NCI-H524 treated with DMSO at 0.1 percent for 48 hours (cell line): ENCODE measurements around the gene PPFIBP1.
"Not testable (repeated sequence)": the region's sequence is repeated elsewhere in the genome, so short reads cannot be mapped to it uniquely, and the experiment has no call there.

Experiments used
- DNase-seq: peaks from one replicate; lab custom pipeline; 2025; lab: John Stamatoyannopoulos, UW

The PPFIBP1 gene

DNA sequence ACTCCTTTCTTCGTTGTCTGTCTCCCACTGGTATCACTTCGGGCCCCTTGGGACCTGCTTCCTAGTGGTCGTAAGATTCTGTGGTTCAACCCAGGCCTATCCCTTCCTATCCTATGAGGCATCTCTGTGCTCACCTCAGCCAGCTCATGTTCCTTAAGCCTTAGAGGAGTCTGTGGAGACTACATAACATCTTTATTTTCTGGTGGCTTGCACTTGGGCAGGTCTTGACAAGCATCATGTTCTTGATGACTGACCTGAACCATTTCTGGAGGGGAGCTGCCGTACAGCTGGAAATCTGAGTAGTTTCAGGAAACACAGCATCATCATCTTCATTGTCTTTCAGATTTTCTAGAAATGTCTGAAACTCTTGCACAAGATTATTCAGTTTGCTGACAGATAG is 69.3 kb downstream of the PPFIBP1 start:
- DNase-seq: no peak

DNA sequence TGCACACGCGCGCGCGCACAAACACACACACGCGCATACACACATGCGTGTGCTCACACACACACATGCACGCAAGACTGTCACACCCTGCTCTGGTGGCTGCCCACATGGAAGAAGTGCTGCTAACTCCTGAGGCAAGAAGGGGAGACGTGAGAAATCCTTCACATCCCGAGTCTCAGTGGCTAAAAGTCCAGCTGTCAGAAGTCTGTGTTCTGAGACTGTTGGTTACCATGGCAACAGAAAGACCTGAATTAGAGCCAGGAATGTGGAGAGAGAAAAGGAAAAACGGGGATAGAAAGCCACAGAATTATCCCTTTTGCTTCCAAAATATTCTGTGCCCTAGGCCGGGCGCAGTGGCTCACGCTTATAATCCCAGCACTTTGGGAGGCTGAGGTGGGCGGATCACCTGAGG is 71.2 kb downstream of the PPFIBP1 start:
- DNase-seq: no peak

DNA sequence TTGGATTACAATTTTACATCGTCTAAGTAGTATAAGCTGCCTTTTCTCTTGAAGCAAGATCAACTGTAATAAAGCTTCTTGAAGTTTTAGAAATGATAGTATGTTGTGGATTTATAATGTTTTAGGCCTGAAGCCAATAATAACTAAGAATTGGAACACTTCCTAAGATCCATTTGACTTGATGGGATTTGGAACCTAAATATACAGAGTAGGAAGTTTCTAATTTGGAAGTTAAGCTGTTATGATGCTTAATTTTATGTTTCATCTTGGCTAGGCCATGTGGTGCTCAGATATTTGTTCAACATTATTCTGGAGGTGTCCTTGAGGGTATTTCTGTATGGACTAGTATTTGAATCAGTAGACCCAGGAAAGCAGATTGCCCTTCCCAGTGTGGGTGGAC is 74.9 kb downstream of the PPFIBP1 start:
- DNase-seq: not testable (repeated sequence)

DNA sequence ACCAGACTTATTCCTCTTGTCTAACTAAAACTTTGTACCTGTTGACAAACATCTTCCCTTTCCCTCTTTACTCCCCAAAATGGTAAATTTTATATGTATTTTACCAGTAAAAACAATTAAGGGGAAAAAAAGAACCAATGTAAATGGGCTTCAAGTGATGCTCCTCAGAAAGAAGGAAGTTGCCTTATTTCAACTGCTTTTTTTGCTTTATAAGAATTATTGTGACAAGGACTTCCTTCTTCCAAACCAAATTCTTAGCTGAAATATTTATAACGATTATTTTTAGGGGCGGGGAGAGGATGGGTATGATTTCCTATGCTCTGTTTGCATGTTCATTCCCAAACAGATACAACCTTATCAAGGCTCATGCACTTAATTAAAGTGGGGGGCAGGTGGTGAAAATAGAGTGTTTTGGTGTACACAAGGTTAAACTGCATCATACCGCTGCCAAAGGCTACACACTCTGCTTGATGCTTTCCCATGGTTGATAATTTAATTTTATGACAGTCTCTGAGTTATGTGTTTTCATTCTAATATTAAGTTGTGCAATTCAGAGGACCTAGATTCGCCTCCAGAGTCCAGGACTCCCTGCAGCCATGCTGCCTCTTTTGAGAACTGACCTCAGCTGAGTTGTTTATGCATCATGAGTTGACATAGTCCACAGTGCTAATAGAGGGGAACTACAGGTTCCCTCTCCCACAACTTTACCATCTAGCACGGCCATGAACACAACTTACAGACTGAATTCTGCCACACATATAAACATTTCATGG is 77.2 kb downstream of the PPFIBP1 start:
- not testable (repeated sequence) for DNase-seq

DNA sequence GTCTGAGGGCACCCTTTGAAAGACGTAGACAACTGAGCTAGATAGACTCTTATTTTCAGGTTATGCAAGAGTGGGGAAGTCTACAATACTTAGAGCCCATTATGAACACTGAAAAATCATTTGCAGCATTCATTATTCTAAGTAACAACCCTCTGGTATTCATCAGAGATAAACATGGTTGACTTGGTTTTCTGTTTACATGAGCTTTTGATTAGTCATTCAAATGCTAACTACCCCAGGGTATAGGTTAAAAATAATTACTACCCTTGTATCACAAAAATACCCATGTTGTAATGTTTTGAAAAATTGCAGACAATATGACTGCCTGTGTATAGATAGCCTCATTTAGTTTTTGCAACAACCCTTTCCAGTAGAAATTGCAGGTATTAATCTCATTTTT is 78.5 kb downstream of the PPFIBP1 start:
- no peak for DNase-seq

DNA sequence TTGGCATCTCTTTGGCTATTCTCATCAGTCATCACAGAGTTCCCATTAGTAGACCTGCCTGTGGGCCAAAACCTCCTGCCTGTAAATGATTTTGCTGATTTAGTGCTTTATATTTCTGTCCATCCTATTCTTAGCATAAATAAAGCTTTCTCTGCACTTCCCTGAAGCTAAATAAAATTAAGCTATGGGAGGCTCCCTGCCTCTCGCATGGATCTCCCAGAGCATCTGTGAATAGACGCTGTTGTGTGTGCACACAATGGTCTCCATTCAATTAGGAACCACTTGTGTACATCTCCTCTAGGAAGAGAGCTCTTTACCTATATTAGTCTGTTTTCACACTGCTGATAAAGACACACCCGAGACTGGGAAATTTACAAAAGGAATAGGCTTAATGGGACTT is 80.4 kb downstream of the PPFIBP1 start:
- DNase-seq: no peak

DNA sequence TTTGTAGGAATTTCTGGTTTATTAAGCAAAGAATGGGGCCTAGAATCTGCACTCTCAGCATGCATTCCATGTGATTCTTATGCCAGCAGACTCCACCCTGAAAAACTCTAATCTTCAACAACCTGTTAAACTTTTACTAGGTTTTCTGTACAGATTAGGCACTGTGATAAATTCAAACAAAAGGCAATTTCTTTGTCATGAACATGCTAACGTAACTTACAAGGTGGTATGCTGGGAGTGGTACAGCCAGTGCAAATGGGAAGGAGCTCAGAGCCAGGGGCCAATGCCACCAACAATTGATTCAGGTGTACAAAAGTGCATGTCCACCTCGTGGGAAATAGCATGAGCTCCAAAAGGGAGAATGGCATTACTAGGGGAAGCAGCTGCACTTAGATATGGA is 83.0 kb downstream of the PPFIBP1 start:
- no peak for DNase-seq

DNA sequence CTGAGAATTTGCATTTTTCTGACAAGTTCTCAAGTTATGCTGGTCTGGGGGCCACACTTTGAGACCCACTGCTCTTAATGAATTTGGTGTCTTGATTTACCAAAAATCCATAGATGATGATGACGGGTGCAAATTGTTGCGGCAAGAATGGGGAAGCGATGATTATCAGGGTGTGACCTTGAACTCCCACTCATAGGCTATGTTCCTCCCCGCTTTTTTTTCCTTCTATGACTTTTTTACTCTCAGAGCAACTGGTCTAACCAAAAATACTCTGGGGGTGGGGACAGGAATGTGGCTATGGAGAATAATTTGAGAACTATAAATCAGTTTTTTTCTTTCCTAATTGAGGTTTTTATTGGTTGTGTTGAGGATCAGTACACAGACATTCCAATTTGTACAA is 83.6 kb downstream of the PPFIBP1 start:
- no peak for DNase-seq

DNA sequence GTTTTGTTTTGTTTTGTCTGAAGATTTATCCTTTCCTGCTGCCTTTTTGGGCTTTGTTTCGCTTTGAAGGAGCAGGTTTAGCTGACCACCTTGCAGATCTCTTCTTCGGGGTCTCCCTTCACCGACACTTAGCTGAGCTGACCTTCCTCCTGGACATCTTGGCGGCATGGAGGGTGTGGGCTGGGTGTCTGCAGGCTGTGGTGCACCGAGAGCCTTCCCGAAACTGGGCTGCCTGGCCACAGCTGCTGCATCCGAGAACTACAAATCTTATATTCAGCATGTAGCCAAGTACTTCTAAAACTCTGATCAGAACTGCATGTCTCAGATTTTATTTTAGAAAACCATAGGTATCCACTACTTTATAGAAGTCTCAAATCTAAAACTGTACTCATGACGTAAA is 84.9 kb downstream of the PPFIBP1 start:
- no peak for DNase-seq

DNA sequence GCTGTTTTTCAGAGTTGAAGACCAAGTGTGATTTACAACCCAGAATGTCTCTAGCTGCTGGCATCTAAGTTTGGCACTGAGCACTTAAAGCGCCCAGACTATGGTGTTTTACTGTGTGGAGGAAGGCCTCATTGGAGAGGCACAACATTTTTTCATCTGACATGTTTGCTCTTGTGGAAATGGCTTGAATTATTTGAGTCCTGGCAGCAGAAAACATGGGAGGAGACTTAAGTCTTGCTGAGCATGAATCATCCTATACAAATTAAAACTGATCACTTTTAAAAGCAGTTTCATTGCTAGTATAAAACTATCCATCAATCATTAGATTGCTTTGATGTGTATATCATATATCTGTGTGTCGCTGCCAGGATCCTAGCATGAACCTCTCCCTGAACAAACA is 86.4 kb downstream of the PPFIBP1 start:
- no peak for DNase-seq

DNA sequence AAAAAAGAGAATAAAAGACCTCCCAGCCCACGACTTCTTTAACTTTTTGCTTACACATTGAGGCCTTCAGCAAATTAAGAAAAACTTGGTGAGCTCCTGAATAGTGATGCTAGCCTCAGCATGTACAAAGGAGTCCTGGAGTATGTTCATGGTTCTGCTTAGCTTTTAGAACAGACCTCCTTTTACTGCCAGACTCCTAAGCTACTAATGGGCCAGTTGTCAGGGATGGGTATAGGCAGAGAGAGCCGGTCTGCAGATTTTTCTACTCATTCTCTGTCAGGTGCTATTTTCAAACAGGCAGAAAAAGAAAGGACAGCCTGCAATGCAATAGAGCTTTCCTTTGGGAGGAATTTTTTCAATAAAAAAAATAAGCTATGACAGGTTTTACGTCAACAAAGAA is 90.4 kb downstream of the PPFIBP1 start:
- no peak for DNase-seq

DNA sequence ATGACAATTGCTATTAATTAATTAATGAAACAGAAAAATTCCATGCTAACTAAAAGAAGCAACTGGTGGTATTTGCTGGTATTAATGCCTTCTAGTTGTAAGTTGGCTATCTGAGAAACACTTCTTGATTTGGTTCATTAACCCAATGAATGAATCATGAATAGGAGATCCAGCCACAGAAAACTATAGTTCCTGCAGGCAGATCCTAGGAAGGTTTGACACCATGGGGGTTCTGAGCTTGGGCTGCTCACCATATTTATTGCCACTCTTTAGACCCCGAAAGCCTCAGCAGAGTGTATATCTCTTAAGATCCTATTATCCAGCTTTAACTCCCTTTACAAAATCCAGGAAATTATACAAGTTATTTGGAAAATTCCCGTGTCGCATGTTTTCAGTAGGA is 90.9 kb downstream of the PPFIBP1 start:
- no peak for DNase-seq

DNA sequence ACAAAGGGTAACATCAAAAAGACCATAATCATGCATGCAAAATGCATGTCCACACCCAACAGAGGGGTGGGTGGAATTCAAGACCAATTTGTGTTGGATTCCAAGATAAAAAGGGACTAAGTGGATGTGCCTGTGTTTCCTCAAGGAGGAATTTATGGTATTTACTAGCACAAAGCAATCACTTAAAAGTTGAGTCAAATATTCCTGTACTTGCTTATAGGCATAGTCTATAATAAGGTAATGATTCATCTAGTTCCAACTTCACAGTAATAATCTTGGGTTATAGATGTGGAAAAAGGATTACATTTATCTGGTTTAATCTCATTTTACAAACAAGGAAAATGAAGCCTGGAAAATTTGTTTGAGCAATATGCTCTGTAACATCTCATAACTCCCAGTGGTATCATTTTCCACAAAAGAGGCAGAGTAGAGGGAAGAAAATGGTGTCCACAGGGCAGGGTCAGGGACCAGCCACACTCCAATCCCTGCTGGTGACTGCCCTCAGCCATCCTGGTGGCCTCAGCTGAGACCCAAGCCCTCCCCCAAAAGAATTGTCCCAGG is 91.4 kb downstream of the PPFIBP1 start:
- no peak for DNase-seq

DNA sequence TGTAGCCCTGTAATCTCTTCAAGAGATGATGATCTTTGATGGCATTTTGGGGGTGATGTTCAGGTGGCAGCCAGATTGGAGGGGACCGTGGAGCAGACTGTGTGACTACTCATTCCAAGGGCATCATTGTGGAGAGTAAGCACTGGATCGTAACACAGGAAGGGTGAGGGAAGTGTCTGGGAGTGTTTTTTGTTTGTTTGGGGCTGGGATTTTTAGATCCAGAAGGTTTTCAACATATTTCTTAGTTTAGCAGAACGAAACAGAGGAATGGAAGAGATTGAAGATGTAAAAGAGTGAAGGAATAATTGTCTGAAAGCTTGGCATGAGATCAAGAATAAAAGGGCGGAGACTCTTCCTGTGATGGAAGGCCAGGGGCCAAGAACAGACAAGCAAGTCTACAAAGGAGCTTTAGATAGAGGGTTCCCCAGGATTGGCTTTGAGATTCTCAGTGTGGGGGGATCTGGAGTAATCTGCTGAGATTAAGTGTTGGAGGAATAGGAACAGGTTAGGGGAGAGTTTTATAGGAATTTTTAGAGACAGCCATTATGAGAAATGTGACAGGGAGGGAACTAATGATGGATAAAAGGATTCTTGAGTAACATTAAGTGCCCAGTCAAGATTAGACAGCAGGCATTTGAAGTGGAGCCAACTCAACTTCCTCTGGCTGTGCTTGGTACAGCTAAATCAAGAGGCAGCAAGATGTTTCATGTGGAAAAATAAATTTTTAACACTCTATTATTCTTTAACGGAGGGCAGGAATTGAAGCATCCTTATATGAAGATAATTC is 92.5 kb downstream of the PPFIBP1 start:
- no peak for DNase-seq

DNA sequence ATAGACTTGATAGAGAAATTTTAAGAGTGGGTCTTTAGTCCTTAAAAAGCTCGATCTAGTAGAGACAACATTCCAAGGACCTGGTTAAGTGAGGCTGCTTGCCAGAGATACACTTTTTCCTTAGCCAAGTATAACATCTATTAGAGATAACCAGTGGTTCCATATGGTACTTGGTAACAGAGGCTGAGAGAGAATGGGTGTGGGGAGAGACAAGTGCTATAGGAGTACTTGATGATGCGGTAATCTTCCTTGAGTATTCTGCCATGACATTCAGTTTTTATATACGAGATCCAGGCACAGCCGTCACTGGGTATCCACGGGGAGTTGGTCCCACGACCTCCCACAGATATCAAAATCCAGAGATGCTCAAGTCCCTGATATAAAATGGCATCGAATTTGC is 94.8 kb downstream of the PPFIBP1 start:
- peak; percentile 41 for DNase-seq

DNA sequence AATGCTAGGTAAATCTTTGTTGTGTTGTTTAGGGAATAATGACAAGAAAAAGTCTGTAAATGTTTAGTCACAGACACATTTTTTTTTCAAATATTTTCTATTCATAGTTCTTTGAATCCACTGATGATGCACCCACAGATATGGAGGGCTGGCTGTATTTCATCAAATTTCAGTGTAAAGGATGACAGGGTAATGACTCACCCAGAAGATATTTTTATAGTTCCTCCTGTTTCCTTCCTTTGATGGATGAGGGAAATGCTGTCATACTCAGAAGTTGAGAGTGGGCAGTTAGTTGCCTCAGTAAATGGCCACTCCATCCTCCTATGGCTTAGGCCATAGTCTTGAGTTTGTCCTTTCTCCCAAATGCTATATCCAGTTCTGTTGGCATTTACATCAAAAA is 95.3 kb downstream of the PPFIBP1 start:
- no peak for DNase-seq

DNA sequence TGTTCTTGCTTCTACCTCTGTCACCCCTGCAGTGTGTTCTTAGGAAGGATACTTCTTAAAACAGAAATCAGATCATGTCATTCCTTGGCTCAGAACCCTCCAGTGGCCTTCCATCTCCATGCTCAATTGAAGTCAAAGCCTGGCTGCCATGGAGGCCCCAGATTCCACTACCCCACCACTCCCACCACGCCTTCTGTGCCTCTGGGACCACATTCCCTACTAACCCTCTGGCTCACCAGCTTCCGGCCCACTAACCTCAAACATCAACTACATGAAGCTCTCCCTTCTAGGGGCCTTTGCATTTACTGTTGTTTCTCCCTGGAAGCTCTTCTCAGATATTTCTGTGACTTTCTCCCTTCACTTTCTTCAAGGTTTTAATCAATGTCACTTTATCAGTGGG is 96.1 kb downstream of the PPFIBP1 start:
- no peak for DNase-seq

DNA sequence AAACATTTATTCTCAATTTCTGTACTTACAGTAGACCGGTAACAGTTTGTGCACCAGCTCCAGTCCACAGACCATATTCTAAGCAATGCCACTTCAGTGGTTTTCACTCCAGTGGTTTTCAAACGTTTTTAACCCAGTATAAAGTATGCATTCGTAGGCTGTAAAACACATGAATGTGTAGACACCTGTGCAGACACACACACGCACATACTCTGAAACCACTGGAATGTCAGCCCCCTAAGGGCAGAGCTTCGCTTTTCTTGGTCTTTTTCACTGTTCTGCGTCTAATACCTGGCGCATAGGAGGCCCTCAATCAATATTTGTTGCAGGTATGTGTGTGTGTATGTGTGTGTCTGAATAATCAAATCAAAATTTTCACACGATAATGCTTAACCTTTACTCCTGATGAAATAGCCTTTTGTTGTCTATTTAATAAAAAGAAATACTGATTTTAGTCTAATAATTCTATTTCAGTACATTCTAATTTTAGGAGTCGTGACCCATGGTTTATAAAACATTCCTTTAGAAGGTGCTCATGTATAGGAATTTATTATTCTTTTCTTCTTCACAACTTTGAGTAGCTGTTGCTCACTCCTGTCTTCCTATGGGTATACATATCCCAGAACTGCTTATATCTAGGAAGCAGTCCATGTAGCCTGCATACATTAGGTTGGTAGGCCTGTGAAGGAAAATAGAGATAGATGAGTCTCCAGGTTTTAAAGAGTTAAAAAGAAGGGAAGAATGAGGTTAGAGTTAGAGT is 98.6 kb downstream of the PPFIBP1 start:
- no peak for DNase-seq

DNA sequence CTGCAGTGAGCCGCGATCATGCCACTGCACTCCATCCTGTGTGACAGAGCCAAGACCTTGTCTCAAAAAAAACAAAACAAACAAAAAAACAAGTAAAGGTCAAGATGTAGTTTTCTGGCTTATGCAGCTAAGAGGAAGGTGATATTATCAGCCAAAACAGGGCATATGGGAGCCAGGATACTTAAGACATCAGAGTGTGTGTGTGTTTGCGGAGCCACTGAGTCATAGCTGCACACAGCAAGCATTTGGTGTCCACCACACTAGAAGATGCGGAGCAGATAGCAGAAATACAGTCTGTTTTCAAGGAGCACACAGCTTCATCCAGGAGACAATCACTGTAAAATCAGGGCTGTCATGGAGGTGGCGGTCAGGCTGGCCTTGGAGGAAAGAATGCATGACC is 99.6 kb downstream of the PPFIBP1 start:
- no peak for DNase-seq

DNA sequence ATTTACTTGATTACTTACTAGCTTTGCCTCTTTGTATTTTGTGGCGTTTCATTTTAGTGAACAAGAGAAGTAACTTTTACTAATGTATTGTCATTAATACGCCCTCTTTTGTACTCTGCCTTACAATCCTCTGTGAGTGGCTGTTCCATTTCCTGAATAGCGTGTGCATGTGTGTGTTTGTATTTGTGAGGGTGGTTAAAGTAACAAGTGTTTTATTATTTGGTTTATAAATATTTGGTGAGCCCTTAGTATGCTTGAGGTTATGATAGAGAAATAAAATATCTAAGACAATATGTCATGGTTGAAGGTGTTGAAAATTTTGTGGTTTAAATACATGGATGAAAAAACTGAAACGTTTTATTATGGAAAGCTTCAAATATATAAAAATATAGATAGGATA is 100.6 kb downstream of the PPFIBP1 start:
- DNase-seq: no peak

DNA sequence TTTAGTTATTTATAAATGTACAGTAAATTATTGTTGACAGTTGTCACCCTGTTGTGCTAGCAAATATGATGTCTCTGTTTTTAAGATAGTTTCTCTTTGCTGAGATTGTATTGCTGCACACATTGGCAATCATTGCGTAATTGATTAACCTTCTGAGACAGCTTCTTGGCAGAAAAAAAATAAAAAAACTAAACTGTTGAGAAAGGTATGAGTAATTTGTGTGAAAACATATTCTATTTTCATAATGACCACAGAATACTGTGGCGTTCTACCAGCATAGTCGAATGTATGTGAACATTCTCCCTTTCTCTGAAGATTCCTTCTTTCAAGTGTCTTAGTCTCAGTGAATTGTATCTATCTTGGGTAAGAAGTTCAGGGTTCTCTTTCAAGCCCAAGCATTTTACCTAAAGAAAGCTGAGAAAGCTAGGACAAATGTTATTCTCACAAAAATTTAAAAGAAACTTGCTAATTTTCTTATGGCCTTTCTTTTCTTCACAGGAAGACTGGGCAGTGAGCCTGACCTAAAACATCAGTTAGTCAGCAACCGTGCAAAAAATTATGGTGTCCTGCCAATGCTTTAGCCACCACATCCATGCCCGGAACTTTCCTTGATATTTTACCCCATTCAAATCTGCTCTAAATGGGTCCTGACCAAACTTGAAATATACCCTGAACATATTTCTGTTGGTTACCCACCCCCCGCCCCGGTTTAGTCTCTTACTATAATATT is 103.3 kb downstream of the PPFIBP1 start:
- no peak for DNase-seq
